ENCODE results near the gene CATSPERZ.

DNA sequence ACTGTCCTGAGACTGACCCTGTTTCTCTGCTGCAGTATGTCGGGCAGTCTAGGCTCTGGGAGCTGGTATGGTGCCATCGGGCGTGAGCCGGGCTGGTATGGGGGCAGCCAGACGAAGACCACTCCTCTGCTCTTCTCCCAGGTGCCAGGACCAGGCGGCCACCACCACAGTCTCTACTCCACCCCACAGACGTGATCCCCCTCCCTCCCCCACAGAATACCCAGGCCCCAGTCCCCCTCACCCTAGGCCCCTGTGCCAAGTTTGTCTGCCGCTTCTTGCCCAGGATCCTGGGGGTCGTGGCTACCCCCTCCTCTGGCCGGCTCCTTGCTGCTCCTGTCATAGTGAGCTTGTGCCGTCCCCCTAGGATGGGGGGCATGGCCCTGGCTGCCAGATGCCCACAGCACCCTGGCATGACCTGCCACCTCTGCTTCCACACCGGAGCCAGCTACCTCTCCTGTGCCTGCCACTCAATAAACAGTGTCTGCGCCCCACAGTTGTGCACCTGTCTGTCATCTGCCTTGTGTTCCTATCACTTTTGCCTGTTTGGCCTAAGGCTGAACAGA, 11.1 kb upstream of the CATSPERZ start:
- TF ChIP-seq POLR2A (IDR thresholded peaks at IDR 0.05; ENCODE audit: low read length) (no peak), GATA1 (IDR thresholded peaks at IDR 0.05; ENCODE audit: low read depth, low read length) (no peak)
